Activated effector memory CD4-positive, alpha-beta T cell treated with Interleukin-2 at 50 U/mL for 16 hours (primary cell): ENCODE measurements around the gene OR8B4.
"Not testable (repeated sequence)": the region's sequence is repeated elsewhere in the genome, so short reads cannot be mapped to it uniquely, and the experiment has no call there.

ENCODE experiments used
- DNase-seq: peaks from one replicate; pipeline ENCODE4 v3.0.0-alpha.2; 2020

OR8B4 gene, protein sequence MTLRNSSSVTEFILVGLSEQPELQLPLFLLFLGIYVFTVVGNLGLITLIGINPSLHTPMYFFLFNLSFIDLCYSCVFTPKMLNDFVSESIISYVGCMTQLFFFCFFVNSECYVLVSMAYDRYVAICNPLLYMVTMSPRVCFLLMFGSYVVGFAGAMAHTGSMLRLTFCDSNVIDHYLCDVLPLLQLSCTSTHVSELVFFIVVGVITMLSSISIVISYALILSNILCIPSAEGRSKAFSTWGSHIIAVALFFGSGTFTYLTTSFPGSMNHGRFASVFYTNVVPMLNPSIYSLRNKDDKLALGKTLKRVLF

DNA sequence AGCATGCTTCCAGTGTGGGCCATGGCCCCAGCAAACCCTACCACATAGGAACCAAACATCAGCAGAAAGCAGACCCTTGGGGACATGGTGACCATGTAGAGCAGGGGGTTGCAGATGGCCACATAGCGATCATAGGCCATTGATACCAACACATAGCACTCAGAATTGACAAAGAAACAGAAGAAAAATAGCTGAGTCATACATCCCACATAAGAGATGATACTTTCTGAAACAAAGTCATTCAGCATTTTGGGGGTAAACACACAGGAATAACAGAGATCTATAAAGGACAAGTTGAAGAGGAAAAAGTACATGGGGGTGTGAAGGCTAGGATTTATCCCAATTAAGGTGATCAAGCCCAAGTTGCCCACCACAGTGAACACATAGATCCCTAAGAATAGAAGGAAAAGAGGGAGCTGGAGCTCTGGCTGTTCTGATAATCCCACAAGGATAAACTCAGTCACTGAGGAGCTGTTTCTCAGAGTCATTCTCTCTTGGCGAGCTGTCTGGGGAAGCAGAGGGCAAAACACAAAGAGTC is at the start of gene OR8B4:
OR8B4 (minus strand) TSS at position 488 of the 538 bp plus-strand sequence; CDS start at position 488, 0 bp downstream.
- no peak for DNase-seq

DNA sequence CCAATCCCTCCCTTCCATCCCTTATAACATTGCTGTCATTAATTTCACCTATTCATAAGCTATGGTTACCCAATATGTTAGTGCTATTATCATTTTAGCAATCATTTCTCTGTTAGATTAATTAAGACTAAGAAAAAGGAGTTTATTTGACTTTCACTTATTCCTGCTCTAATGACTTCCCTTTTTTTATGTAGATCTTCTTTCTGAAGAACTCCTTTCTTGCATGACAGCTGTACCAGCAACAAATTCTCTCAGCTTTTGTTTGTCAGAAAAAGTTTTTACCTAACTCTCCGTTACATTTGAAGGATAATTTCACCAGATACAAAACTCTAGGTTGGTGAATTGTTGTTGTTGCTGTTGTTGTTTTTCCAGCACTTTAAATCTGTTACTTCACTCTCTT is 49.4 kb upstream of the OR8B4 start:
- DNase-seq, result no peak

DNA sequence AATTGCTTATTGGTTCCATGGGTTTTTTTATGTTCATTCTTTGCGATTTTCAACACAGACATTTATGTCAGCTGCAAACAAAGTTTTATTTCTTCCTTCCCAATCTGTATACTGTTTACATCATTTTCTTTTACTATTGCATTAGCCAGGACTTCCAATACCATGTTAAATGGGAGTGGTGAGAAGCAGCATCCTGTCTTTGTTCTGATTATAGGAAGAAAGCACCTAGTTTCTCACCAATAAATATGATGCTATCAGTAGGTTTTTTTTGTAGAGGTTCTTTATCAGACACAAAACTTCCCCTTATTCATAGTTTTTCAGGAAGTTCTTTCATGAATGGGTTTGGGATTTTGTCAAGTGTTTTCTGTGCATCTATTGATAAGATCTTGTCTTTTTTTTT is 48.8 kb upstream of the OR8B4 start:
- no peak for DNase-seq

DNA sequence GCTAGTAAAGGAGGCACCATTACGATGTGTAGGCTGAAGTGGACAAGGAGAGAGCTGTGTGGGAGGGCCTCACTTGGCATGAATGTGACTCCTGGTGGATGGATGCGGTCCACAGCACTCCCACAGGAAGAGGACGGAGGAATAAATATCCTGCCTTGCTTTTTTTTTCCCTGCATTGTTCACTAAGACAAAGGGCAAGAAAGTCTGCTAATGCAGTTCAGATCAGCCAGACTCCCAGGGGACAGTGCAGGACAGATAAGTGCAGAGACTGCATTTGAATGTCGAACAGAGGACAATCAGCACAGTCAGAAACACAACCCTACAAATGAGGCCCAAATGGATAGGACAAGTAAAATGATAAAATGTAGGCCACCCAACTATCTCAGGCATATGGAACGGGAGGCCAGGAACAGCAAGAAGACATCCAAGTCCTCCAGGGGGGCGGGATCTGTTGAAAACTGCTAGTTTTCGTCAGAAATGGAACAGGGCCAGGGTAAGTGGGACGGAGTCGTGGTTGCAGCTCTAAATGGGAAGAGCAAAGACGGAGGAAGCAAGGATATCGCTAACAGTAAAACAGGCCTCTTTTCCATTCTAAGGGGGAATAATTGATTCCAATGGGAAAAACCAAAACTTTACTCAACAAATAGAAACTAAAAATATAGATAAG is 46.0 kb upstream of the OR8B4 start:
- DNase-seq, result no peak

DNA sequence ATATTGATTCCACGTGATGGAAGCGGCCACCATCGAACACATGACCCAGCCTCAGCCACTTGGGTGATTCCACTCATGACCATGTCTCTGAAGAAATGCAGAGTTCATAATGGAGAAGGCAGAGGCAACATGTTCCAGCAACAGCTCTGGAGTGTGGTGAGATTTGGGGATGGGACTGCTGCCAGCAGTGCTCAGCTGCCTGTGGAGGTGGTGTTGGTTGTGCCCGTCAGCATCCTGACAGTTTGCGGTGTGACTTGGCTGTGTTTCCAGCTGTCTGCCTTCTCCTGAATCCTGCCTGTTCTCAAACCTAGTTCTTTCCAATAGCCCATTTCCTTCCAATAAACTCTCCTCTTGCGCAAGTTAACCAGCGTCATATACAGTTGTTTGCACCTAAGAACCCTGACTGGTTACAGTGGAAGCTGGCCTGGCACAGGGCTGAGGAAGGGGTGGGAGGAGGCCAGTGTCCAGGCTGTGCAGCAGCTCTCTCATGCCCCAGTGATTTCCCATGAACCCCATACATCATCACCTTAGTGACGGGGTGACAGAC is 42.8 kb upstream of the OR8B4 start:
- DNase-seq, result no peak

DNA sequence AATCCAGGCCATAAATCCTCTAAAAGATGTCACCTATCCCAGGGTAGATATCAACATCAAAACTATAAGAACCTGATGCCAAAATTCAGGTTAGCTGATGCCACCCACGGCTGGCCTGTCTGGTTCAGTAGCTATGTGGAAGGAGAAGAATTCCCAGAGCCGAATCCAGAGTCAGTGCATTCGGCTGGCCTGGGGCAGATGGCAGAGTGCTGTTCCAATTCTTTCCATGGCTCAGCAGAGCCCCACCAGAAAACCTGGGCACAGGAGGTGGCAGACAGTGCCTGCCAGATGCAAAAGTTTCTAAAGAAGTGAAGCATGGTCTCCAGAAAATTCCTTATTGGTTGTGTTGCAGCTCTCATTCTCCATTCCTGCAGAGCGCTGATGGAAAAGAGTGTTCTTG is 40.7 kb upstream of the OR8B4 start:
- DNase-seq, result no peak

DNA sequence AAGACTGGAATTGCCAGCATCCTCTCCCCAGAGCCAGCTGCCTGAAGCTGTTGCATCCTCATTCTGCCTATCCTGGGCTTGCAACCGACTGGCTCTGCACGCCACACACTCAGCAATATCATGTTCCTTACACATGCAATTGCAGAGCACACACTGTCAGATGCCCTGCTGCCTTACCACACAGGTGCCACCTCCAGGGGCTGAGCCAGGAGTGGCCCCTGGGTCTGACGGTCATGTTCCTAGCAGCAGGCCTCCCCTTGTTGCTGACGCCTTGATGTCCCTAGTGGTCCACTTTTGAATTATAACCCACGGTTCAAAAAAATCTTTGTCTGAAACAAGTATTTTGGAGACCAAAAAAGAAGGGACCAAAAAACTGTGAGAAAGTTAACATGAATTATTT is 39.3 kb upstream of the OR8B4 start:
- no peak for DNase-seq

DNA sequence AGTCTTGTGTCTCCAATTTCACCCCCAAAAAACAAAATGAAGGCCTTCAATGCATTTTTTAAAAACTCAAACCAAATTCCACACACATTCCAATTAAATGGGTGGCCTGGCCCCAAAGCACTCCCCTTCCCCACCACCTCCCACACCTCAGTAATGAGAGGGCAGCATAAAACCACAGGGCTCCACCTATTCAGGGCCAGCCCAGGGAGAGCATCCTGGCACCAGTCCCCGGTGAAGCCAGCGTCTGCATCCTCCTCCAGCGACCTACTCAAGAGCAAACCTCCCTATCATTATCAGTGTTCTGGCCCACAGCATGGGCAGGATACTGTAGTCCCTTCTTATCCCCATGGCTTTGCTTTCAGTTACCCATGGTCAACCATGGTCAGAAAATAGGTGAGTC is 38.7 kb upstream of the OR8B4 start:
- no peak for DNase-seq

DNA sequence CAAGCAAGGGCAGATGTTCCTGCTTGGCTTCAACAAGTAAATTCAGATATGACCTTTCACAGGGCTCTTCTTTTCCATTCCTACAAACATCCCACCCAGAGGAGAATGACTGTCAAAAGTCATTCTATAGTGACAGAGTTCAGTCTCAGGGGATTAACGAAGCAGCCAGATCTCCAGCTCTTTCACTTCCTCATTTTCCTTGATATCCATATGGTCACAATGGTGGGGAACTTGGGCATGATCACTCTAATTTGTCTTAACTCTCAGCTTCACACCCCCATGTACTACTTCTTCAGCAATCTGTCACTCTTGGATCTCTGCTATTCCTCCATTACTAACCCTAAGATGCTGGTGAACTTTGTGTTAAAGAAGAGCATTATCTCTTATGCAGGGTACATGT is 35.8 kb upstream of the OR8B4 start:
- DNase-seq, result no peak

DNA sequence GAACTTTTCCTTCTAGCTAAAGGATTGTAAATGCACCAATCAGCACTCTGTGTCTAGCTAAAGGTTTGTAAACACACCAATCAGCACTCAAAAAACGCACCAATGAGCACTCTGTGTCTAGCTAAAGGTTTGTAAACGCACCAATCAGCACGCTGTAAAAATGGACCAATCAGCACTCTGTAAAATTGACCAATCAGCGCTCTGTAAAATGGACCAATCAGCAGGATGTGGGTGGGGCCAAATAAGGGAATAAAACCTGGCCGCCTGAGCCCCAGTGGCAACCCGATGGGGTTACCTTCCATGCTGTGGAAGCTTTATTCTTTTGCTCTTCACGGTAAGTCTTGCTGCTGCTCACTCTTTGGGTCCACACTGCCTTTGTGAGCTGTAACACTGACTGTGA is 34.7 kb upstream of the OR8B4 start:
- not testable (repeated sequence) for DNase-seq

DNA sequence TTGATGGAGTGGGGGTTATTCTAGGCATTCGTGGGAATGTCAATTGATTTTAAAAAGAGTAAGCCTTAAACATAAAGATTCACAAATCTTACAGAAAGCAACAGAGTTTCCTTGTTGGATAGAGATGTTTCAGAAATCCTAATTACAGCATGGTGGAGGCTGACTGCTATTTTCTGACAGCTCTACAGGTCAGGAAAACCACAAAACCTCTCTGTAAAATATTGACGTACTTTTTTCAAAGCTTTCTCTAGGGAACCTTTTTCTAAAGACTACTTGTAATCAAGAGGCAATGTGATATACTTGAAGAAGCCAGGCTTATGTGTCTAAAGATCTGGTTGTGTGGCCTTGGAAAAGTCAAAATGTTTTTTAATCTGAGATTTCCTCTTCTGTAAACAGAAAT is 29.9 kb upstream of the OR8B4 start:
- DNase-seq, result no peak

DNA sequence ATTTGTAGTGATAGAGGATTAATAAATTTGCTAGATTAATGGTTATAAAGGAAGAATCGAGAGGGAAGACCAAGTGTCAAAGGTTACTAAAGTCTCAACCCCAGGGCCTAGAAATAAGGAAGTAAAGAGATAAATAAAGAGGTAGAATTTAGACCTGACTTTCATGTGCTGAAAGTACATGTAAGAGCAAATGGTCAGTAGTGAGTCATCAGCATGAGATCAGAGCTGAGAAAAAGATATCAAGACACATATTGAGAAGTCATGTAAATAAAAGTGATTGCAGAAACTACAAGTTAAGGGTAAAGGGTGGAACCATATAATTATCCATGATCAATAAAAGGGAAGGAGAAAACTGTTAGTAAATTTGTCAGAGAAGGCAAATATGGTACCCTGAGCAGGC is 22.2 kb upstream of the OR8B4 start:
- no peak for DNase-seq

DNA sequence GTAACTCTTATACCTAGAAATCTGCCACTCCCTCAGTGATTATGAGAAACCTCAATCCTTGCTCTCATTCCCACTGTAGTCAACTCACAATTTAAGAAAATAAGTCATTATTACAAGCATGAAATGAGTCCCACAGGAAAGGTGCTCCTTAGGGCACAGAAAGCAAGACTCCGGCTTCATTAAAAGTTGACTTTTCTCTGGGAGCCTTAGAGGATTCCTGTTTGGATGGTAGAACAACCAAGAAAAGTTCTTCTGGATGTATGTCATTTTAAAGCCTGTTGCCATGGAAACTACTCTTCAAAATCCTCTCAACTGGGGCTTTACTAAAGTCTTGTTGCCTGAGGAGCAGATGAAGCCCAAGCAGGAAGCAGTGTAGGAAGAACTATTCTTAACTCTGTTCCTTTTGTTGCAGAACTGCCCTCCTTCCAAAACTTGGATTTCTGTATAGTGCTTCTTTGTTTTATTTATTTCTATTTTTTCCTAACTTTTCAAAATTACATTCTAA is 21.0 kb upstream of the OR8B4 start, which contains the start of gene OR8B8:
OR8B8 (minus strand) TSS at position 51 of the 505 bp plus-strand sequence. CDS start 4,611 bp downstream, outside the sequence.
- no peak for DNase-seq

DNA sequence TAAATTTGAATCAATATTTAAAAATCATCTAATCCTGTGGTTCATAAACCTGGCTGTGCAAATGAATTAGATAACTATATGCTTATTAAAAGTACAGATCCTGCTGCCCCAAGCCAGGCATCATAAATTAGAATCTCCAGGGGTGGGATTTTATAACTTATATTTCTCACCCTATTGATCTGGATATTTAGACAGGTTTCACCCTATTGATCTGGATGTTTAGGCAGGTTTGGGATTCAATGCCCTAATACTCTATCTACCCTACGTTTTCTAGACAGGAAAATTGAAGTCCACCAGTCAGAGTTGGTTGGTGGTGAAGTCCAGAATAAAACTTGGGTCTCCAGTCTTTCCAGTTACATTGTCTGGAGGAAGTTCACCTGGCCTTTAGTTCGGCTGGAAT is 18.2 kb upstream of the OR8B4 start:
- no peak for DNase-seq

DNA sequence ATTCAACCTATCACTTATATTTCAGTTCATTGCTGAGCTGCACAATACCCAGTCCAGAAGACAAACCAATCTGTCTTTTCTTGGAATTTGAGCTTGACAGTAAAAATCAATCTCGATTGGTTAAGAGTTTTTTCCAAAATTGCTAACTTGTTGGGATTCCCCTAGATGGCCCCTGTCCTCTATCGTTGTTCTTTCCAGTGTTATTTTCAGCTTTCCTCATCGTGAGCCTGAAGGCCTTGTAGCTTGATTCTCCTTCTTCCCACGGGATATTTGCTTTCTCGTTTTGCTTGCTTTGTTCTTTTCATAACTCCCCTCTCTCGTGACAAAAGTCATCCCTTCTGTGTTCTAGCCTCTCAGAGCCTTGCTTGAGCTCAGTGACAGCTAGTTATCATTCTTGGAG is 17.8 kb upstream of the OR8B4 start:
- DNase-seq, result no peak

DNA sequence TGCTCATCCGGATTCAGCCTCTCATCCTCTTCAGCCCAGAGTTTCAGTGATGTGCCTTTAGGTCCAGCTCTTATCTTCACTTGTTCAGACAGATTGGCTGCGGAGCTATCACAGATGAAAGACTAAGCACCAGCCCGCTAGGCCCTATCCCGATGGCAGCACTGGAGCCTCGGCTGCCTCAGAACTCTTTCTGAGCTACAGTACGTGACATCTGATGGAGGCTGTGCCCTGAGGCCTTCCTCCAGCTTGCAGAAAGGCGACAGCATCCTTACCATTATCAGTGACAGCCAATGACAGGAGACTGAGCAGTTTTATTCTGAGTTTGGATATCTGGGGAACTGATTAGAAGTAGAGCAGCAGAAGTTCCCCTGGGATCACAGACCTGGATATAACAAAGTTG is 16.8 kb upstream of the OR8B4 start:
- DNase-seq, result no peak

DNA sequence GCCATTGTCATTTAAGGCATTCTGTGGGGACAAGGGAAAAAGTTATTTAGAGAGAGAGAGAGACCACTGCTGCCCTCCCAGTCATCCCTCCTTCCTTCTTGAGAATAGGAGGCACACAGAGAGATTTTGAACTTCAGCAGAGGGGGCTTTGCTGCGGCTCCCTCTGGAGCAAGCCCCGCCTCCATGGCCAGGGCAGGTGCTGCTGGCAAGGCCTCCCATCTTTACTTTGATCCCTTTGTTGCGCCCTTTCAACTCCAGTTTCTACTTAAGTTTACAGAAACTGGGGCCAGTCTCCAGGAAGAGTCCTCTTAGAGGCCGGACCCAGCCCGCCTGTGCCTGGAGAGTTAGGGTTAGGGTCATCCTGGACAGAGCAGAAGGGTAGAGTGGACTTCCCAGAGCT is 16.4 kb upstream of the OR8B4 start:
- DNase-seq, result no peak

DNA sequence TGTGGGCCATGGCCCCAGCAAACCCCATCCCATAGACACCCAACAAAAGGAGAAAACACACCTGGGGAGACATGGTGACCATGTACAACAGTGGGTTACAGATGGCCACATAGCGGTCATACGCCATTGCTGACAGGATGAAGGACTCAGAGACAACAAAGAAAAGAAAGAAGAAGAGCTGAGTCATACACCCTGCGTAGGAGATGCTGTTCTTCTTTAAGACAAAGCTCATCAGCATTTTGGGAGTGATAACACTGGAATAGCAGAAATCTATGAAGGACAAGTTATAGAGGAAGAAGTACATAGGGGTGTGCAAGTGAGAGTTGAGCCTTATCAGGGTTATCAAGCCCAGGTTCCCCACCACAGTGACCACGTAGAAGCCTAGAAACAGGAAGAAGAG is 15.9 kb upstream of the OR8B4 start:
- DNase-seq, result no peak

DNA sequence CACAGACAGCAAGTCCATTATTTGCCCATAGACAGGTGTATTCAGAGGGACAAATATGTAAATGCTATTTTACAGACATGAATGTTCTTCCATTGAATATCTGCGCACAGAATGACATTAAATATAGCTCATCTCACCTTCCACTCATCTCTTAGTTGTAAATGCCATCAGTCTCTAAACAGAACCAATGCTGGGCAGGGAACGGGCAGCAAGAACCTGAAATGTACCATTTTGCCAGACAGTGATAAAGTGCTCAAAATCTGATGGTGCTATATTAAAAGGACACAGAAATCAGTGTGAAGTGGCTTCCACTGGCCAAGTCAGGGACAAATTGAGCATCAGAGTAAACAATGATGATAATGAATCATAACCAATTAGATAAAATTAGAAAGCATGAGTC is 10.0 kb upstream of the OR8B4 start:
- DNase-seq, result no peak

DNA sequence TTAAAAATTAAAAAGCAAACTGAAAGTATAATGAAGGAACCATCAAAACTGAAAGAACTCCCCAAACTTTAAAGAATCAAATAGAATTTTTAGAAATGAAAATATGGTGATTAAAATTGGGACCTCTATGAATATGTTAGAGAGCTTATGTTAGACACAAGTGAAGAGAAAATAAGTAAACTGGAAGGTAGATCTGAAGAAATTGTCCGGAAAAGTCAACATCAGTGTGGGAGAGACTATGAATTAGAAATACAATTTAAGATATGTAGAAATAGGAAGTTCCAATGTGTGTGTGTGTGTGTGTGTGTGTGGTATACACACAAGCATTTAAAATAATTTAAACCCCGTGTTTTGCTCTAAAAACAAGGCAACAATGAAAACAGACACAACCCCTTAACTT is 4.9 kb upstream of the OR8B4 start:
- no peak for DNase-seq

DNA sequence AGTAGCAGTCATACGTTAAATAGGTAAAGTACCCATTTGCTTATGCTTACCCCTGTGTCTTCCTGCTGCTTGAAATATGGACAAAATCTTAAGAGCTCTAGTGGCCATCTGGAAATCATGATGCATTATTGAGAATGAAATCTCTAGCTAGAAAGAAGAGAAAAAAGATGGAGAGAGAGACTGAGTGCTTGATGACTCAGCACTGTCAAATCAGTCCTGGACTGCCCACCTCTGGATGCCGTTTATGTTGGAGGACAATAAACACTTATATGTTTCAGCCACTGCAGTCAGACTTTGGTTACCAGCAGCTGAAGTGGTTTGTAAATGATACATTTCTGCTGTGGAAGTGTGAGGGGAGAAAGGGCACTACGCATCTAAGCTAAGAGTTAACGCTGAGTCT is 3.6 kb downstream of the OR8B4 start:
- no peak for DNase-seq

DNA sequence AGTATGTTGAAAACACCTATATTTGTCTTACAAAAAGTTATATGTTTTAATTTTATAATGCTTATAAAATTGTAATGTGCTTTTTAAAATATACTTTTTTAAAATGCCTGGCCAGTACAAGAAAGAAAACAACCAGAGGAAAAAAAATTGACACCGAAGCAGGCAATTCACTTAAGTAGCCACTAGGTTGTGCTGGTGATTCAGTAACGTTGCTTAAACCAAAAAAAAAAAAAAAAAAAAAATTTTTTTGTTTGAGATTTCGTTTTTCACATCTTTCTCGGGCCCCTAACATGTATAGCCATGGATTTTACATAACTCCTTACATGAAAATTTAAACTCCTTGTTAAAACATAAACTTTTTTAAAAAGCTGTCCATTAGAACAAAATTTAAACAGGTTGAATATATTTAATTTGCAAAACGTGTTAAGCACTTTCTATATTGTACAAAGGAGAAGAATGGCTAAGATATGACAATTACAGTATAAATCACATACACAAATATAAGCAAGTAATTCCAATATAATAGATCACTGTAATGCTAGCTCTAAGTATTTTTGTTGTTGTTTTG is 9.2 kb downstream of the OR8B4 start:
- no peak for DNase-seq

DNA sequence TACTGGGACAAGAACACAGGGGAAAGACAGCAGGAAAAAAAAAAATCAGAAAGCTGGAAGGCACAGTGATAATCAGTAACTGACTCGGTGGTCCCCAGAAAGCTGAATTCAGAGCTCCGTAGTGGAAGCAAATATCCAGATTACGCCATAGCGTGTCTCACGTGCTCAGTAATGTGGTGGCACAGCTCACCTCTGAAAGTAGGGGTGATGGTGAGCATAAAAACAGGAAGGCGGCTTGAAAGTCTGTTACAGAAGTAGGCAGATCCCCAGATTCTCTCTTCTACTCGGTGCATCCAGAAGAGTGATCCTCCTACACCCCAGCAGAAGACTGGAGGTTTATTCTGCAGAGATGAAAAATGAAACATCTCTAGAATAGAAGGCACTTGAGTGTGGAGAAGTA is 14.8 kb downstream of the OR8B4 start:
- no peak for DNase-seq

DNA sequence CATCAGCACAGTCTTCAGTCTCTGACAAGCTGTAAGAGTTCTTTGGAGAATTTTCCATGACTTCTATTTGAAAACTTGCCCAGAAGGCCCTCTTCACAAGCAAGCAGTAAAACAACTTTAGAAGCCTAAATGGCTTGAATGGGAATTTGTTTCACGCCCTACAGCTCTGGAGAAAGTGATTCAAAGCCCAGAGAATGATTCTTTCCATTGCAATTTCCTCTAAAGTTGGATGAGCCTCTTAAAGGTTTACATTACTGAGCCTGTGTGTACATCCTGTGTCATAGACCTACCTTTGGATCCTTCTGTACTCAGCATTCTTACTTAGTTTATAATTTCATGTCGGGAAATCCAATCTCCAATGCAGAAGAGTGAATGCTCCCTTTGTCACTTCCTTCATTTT is 19.1 kb downstream of the OR8B4 start:
- DNase-seq, result no peak
